ENCODE results near the gene STPG3.

DNA sequence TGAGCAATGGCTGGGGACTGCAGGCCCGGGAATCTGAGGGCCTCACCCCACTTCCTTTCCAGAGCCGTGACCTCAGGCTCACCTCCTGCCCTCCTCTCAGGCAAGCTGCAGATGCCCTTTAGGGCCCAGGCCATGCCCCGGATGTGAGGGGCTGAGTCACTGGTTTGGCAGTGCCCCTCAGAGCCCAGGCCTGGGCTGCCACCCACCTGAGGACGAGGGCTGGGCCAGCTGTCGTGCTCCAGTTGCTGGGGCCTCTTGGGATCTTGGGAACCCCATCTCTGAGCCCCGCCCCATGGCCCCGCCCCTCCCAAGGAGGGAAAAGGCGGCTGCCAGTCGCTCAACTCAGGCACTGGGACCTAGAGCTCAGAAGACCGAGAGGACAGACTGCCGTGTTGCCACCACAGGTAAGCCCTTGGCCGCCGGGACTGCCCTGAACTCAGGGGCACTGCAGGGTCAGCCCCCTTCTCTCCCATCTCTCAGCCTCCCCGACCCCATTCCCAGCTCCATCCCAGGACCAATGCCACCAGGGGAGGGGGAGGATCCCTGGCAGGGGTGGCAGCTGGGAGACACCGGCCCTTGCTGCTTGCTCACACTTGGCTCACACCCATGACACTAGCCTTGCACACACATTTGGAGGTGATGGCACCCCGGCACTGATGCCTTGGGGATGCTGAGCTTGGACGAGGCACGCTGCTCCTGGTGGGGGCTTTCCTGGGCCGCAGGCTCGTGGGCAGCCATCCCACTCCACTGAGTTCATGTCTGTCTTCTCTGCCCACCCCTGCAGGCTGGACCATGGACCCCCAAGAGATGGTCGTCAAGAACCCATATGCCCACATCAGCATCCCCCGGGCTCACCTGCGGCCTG is 26.0 kb upstream of the STPG3 start, which contains the start of gene CYSRT1:
- TF ChIP-seq, protein P1, sequence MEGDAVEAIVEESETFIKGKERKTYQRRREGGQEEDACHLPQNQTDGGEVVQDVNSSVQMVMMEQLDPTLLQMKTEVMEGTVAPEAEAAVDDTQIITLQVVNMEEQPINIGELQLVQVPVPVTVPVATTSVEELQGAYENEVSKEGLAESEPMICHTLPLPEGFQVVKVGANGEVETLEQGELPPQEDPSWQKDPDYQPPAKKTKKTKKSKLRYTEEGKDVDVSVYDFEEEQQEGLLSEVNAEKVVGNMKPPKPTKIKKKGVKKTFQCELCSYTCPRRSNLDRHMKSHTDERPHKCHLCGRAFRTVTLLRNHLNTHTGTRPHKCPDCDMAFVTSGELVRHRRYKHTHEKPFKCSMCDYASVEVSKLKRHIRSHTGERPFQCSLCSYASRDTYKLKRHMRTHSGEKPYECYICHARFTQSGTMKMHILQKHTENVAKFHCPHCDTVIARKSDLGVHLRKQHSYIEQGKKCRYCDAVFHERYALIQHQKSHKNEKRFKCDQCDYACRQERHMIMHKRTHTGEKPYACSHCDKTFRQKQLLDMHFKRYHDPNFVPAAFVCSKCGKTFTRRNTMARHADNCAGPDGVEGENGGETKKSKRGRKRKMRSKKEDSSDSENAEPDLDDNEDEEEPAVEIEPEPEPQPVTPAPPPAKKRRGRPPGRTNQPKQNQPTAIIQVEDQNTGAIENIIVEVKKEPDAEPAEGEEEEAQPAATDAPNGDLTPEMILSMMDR (IDR thresholded peaks at IDR 0.05) = no peak
- no peak for TF ChIP-seq ZFX (IDR thresholded peaks at IDR 0.05; ENCODE audit: borderline replicate concordance)
